Thoracic aorta (tissue), 2 donors: Measurements from ENCODE around the gene REM2. TPM values are rescaled to one million over a fixed set of nuclear protein-coding genes. Genes with fewer than 3 reads are reported as not detected.

ENCODE experiments used
- ATAC-seq: fragments of 150-250 bp; one replicate; pipeline ENCODE4 v1.8.0; 2017; ENCODE audit warnings: low read depth; ENCODE audit not compliant: insufficient number of reproducible peaks, low FRiP score
- DNase-seq: peaks from one replicate; pipeline ENCODE4 v3.0.0-alpha.2; 2020; ENCODE audit warnings: low spot score
- H3K27ac ChIP-seq, 2 donors: fragments of 200-600 bp; sonication (generic); 1 replicate in 1 of 2; 2 replicates in 1 of 2; pipeline ENCODE4 v1.5.1; 2016; ENCODE audit warnings: mild to moderate bottlenecking in 2 of 2, moderate library complexity in 2 of 2
- H3K27me3 ChIP-seq: fragments of 200-600 bp; sonication (generic); replicated peaks from 2 replicates; pipeline ENCODE4 v1.6.0; 2016; ENCODE audit warnings: mild to moderate bottlenecking; ENCODE audit not compliant: insufficient read depth
- H3K36me3 ChIP-seq: fragments of 200-600 bp; sonication (generic); one replicate; pipeline ENCODE4 v1.5.1; 2016
- H3K4me1 ChIP-seq, 2 donors: fragments of 200-600 bp; sonication (generic); 1 replicate in 1 of 2; 2 replicates in 1 of 2; pipeline versions ENCODE4 v1.5.1 to v1.6.0; 2016; ENCODE audit warnings: low read depth in 2 of 2, mild to moderate bottlenecking in 1 of 2; ENCODE audit not compliant: control insufficient read depth in 1 of 2
- H3K4me3 ChIP-seq: fragments of 200-600 bp; sonication (generic); 2 replicates; pipeline ENCODE4 v1.5.1; 2016; ENCODE audit warnings: mild to moderate bottlenecking
- H3K9me3 ChIP-seq: fragments of 200-600 bp; sonication (generic); 2 replicates; pipeline ENCODE4 v1.5.1; 2016
- total RNA-seq, 2 donors: library from RNA; depleted of rRNA; stranded (reverse); fragments of >200 nt; gene quantifications; one replicate each; pipeline versions ENCODE4 v1.1.0 to v1.2.3, GENCODE V29; 2016
- TF ChIP-seq, protein P1 (sequence below): fragments of 200-600 bp; sonication (generic); IDR thresholded peaks from one replicate; pipeline ENCODE4 v1.5.1; 2019; ENCODE audit warnings: antibody characterized with exemption

Gene REM2
- total RNA-seq, 2 donors from 2014 or later: 0.28 TPM; not detected in 1

DNA sequence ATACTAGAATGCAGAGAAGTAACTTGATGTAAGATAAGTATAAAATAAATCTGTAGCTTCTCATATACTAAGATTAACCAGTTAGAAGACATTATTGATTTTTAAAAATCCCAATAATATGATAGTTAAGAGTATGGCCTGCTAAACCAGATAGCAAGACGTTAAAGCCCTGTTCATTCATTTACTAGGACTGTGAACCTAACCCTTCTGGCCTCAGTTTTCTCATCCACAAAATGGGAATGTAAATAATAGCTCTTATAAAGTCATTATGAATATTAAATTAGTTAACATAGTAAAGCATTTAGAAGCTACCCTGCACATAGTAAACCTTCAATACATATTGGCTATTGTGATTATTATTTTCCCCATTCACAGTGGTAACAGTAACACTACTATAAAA, 52.1 kb downstream of the REM2 start:
- H3K9me3 ChIP-seq: no peaks in the 10 kb centered on the region
- TF ChIP-seq, protein P1, sequence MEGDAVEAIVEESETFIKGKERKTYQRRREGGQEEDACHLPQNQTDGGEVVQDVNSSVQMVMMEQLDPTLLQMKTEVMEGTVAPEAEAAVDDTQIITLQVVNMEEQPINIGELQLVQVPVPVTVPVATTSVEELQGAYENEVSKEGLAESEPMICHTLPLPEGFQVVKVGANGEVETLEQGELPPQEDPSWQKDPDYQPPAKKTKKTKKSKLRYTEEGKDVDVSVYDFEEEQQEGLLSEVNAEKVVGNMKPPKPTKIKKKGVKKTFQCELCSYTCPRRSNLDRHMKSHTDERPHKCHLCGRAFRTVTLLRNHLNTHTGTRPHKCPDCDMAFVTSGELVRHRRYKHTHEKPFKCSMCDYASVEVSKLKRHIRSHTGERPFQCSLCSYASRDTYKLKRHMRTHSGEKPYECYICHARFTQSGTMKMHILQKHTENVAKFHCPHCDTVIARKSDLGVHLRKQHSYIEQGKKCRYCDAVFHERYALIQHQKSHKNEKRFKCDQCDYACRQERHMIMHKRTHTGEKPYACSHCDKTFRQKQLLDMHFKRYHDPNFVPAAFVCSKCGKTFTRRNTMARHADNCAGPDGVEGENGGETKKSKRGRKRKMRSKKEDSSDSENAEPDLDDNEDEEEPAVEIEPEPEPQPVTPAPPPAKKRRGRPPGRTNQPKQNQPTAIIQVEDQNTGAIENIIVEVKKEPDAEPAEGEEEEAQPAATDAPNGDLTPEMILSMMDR: no peak
- H3K36me3 ChIP-seq: no peaks in the 10 kb centered on the region
- ATAC-seq (no peak), DNase-seq (no peak)
- H3K4me3 ChIP-seq: no peak overlapping the region
- H3K4me1 ChIP-seq: no peaks in the 10 kb centered on the region
- no peak overlapping the region for H3K27ac ChIP-seq
- no peaks in the 10 kb centered on the region for H3K27me3 ChIP-seq

Other genes with a start within 250 kb of the REM2 start
- not detected for gene OR6J1, start 238.9 kb upstream of the REM2 start, total RNA-seq
- gene OXA1L, start 116.5 kb upstream of the REM2 start, total RNA-seq: 10 to 100 TPM; 72.2 to 72.6 TPM
- 10 to 100 TPM; 34.4 to 38.5 TPM for gene SLC7A7, start 67.8 kb upstream of the REM2 start, total RNA-seq
- 10 to 100 TPM; 17.3 to 65.0 TPM for gene MRPL52, start 53.3 kb upstream of the REM2 start, total RNA-seq
- gene MMP14, start 46.6 kb upstream of the REM2 start, total RNA-seq: 100 to 1,000 TPM; 160 to 182 TPM
- gene LRP10, start 11.5 kb upstream of the REM2 start, total RNA-seq: 100 to 1,000 TPM; 158 to 209 TPM
- gene RBM23, start 35.9 kb downstream of the REM2 start, total RNA-seq: 100 to 1,000 TPM in 1 of 2 donors, 10 to 100 TPM in 1; 75.9 to 731 TPM
- 10 to 100 TPM; 27.8 to 30.5 TPM for gene PRMT5, start 46.2 kb downstream of the REM2 start, total RNA-seq
- 10 to 100 TPM; 31.4 to 47.7 TPM for gene HAUS4, start 73.9 kb downstream of the REM2 start, total RNA-seq
- gene AJUBA, start 99.3 kb downstream of the REM2 start, total RNA-seq: 10 to 100 TPM in 1 of 2 donors, 1 to 10 TPM in 1; 9.7 to 35.3 TPM
- 10 to 100 TPM in 1 of 2 donors, 1 to 10 TPM in 1; 9.3 to 19.7 TPM for gene C14orf93, start 126.9 kb downstream of the REM2 start, total RNA-seq
- 10 to 100 TPM; 47.4 to 79.7 TPM for gene PSMB5, start 151.7 kb downstream of the REM2 start, total RNA-seq
- not detected for gene PSMB11, start 159.0 kb downstream of the REM2 start, total RNA-seq
- gene CDH24, start 174.3 kb downstream of the REM2 start, total RNA-seq: 1 to 10 TPM; 1.1 to 6.2 TPM
- gene ACIN1, start 211.9 kb downstream of the REM2 start, total RNA-seq: 100 to 1,000 TPM; 117 to 154 TPM
- gene C14orf119, start 212.3 kb downstream of the REM2 start, total RNA-seq: 10 to 100 TPM; 18.0 to 18.4 TPM
- gene CIROP, start 221.8 kb downstream of the REM2 start, total RNA-seq: 1 to 10 TPM in 1 of 2 donors, not detected in 1; 1.1 TPM
- not detected for gene CEBPE, start 236.0 kb downstream of the REM2 start, total RNA-seq